ENCODE measurements around the gene CARF.
"Not testable (repeated sequence)": the region's sequence is repeated elsewhere in the genome, so short reads cannot be mapped to it uniquely, and the experiment has no call there.

Gene CARF

GRCh38 chr2:202908186-202908585 lies 3.9 kb upstream of the CARF start:
- no peak overlapping the region for H3K4me2 ChIP-seq
- no peak for TF ChIP-seq Cebpa-rat (IDR thresholded peaks at IDR 0.05)

GRCh38 chr2:202909394-202910192 lies 2.5 kb upstream of the CARF start:
- Histone ChIP-seq H3K27ac (no peak overlapping the region), H3K9ac (peak overlapping the region; percentile 90; the same call in 1 of the 2 replicates), H3K27me3 (no peaks in the 10 kb centered on the region), H3K4me1 (peaks cover 22% of the 10 kb centered on the region), H4K20me1 (peaks cover 35% of the 10 kb centered on the region; the same call in 1 of the 2 replicates), H3K9me3 (peaks cover 14% of the 10 kb centered on the region), H3K4me2 (peak overlapping the region; percentile 89), H3K4me3 (peak overlapping the region; percentile 87), H3K36me3 (peaks cover 30% of the 10 kb centered on the region)
- TF ChIP-seq Cebpa-rat (IDR thresholded peaks at IDR 0.05), result no peak

More at GRCh38 chr2:202908186-202908585, 3.9 kb upstream of the CARF start:
- Histone ChIP-seq H3K9me3 (peaks cover 20% of the 10 kb centered on the region), H3K36me3 (peaks cover 36% of the 10 kb centered on the region), H4K20me1 (peaks cover 38% of the 10 kb centered on the region; the same call in 1 of the 2 replicates), H3K27me3 (no peaks in the 10 kb centered on the region), H3K4me1 (peaks cover 17% of the 10 kb centered on the region), H3K27ac (no peak overlapping the region), H3K4me3 (no peak overlapping the region), H3K9ac (no peak overlapping the region)

DNA sequence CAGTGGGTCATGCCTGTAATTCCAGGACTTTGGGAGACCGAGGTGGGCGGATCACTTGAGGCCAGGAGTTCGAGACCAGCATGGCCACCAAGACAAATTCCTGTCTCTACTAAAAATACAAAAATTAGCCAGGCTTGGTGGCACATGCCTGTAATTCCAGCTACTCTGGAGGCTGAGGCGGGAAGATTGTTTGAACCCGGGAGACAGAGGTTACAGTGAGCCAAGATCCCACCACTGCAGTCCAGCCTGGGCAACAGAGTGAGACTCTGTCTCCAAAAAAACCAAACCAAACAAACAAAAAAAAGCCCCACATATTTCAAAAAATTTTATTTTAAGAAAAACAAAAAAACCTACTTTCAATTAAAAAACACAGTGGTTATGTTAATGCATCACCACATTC lies 1.8 kb upstream of the CARF start:
- Histone ChIP-seq H3K36me3 (peaks cover 23% of the 10 kb centered on the region), H4K20me1 (peaks cover 28% of the 10 kb centered on the region; the same call in 1 of the 2 replicates), H3K9ac (peak overlapping the region; percentile 90), H3K4me1 (peaks cover 22% of the 10 kb centered on the region), H3K4me2 (peak overlapping the region; percentile 89), H3K4me3 (peak overlapping the region; percentile 87)
- H3K27ac ChIP-seq, H3K9me3 ChIP-seq, H3K27me3 ChIP-seq: not testable (repeated sequence)

DNA sequence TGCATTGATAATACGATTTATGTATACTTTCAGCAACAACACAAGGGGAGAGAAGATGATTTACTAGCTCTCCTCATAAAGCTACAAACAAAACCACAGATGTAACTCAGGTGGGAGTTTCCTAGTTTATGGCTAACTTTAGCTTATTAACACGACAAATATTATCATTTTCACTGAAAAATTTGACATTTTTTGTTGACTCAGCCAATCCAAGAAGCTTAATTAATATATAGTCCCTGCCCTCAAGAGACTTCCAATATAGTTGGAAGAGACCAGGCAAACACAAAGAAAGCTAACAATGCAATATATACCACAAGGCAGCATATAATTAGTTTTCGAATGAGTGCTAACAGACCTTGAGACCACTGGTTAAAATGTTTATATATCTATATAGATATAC lies 1.4 kb upstream of the CARF start:
- Histone ChIP-seq H3K27me3 (no peaks in the 10 kb centered on the region), H3K4me2 (peak overlapping the region; percentile 89), H4K20me1 (peaks cover 28% of the 10 kb centered on the region; the same call in 1 of the 2 replicates), H3K4me1 (peaks cover 22% of the 10 kb centered on the region), H3K9me3 (peaks cover 3% of the 10 kb centered on the region; the same call in 1 of the 2 replicates), H3K27ac (peak overlapping the region; percentile 89), H3K9ac (peak overlapping the region; percentile 90), H3K4me3 (peak overlapping the region; percentile 87), H3K36me3 (peaks cover 19% of the 10 kb centered on the region)
- no peak for TF ChIP-seq Cebpa-rat (IDR thresholded peaks at IDR 0.05)

DNA sequence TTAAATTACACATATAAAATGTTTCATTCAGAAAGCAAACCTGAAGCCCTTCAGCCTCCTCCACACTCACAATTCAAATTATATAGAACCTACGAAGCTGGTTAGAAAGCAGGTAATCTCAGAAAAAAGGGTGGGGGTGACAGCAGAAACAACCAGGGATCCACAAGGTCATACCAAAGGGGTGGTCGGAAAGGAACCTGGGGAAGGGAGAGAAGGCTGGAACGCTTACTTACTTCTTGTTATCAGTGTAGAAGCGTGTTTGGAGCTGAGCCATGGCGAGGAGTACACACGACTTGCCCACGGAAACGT lies 918 bp upstream of the CARF start:
- Histone ChIP-seq H3K9me3 (no peaks in the 10 kb centered on the region), H3K36me3 (peaks cover 14% of the 10 kb centered on the region), H3K27me3 (no peaks in the 10 kb centered on the region), H4K20me1 (peaks cover 28% of the 10 kb centered on the region; the same call in 1 of the 2 replicates), H3K9ac (peak overlapping the region; percentile 90), H3K4me2 (peak overlapping the region; percentile 89), H3K27ac (peak overlapping the region; percentile 89), H3K4me1 (peaks cover 22% of the 10 kb centered on the region), H3K4me3 (peak overlapping the region; percentile 87)
- no peak for TF ChIP-seq Cebpa-rat (IDR thresholded peaks at IDR 0.05)

DNA sequence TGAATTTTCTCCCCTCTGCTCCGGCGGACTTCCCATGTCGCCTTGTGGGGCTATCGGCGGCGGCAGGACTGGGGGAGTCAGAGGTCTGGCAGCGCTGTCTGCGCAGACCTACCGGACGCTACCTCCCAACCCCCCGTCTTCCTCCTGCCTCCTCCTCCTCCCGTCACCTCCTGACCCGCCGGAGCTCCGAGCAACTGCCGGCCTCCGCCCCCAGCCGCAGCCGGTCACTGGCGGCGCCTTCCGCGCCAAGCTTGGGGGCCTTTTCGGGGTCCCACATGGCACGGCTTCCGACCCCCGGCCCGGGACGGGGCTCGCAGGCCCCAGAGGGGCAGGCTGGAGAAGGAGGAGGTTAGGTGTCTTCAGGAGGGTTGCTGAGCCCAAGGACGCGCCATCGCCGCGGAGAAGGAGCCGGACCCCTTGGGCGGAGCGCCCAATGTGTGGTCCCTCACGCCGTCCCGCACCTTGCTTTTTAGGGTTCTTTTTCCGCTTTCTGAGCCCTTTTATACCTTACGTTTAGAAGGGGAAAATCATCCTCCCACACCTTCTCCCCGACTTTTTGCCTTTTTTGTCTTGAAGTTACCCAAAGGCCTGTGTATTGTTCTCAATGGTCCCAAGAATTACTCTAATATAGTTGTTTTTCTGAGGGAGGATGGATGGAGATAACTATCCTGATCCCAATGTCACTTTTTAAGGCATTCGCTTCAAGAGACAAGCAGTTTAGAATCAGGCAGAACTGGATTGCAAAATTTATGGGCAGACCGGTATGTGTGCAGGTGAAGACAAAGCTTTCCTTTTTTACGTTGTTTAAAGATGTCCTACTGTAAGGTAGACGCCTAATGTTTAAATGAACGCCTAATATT lies 497 bp downstream of the CARF start:
- peaks cover 24% of the 10 kb centered on the region; the same call in 1 of the 2 replicates for H4K20me1 ChIP-seq
- H3K36me3 ChIP-seq, H3K27me3 ChIP-seq, H3K9me3 ChIP-seq: not testable (repeated sequence)
- H3K9ac ChIP-seq, result peak overlapping the region; percentile 90
- H3K4me1 ChIP-seq, result peaks cover 22% of the 10 kb centered on the region
- H3K27ac ChIP-seq, result peak overlapping the region; percentile 89
- H3K4me3 ChIP-seq, result peak overlapping the region; percentile 87
- H3K4me2 ChIP-seq, result peak overlapping the region; percentile 83

DNA sequence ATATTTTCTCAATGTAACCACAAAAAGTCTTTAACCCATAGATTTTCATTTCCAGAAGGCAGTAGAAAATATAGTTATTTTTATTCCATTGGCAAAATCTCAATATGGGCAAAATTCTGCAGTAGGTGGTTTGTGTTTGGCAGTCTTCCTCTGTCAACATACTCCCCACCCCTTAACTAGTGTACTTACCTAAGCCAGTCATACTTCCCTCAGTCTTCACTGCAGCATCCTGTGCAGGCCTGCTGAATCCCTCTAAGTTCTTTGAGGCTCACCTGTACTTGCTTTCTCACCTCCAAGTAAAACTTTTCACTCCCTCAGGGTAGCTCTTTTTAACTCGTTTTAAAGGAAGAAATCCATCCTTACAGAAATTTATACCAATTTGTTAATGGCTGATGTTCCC lies 6.8 kb downstream of the CARF start:
- H3K4me3 ChIP-seq, result no peak overlapping the region
- TF ChIP-seq Cebpa-rat (IDR thresholded peaks at IDR 0.05), result no peak
- H3K36me3 ChIP-seq, result peaks cover 25% of the 10 kb centered on the region

GRCh38 chr2:202932425-202933138 lies 20.5 kb downstream of the CARF start:
- no peak for TF ChIP-seq Cebpa-rat (IDR thresholded peaks at IDR 0.05)
- Histone ChIP-seq H3K27me3 (no peaks in the 10 kb centered on the region), H3K27ac (no peak overlapping the region), H3K9me3 (peaks cover 7% of the 10 kb centered on the region; the same call in 1 of the 2 replicates), H3K9ac (no peak overlapping the region), H4K20me1 (no peaks in the 10 kb centered on the region), H3K4me1 (no peaks in the 10 kb centered on the region), H3K36me3 (peaks cover 42% of the 10 kb centered on the region), H3K4me2 (no peak overlapping the region), H3K4me3 (no peak overlapping the region)

More for the DNA sequence above, 6.8 kb downstream of the CARF start:
- Histone ChIP-seq H3K27ac (no peak overlapping the region), H3K27me3 (no peaks in the 10 kb centered on the region), H3K4me1 (no peaks in the 10 kb centered on the region), H3K9me3 (no peaks in the 10 kb centered on the region), H4K20me1 (no peaks in the 10 kb centered on the region), H3K4me2 (no peak overlapping the region), H3K9ac (no peak overlapping the region)

GRCh38 chr2:202933139-202933510 lies 21.1 kb downstream of the CARF start:
- Histone ChIP-seq H3K4me3 (no peak overlapping the region), H4K20me1 (no peaks in the 10 kb centered on the region), H3K27me3 (no peaks in the 10 kb centered on the region), H3K27ac (no peak overlapping the region), H3K9me3 (peaks cover 7% of the 10 kb centered on the region; the same call in 1 of the 2 replicates), H3K4me2 (no peak overlapping the region), H3K36me3 (peaks cover 36% of the 10 kb centered on the region), H3K4me1 (no peaks in the 10 kb centered on the region), H3K9ac (no peak overlapping the region)
- no peak for TF ChIP-seq Cebpa-rat (IDR thresholded peaks at IDR 0.05)
